Measurements from ENCODE around the gene PSPC1.
"Not testable (repeated sequence)": the region's sequence is repeated elsewhere in the genome, so short reads cannot be mapped to it uniquely, and the experiment has no call there.

The PSPC1 gene

GRCh38 chr13:19782727-19783682, at the start of gene PSPC1:
Gene PSPC1, minus strand, starts transcription at chr13:19782945. Its CDS starts 188 bp downstream, at chr13:19782757.
- not testable (repeated sequence) for H3K36me3 ChIP-seq (ENCODE audit: control insufficient read depth, low read depth, low read length); H3K9me3 ChIP-seq (ENCODE audit: control insufficient read depth, low read depth, low read length); H3K4me1 ChIP-seq (ENCODE audit: control insufficient read depth, low read depth, low read length); H3K27me3 ChIP-seq (ENCODE audit: control insufficient read depth, insufficient read depth, low read length)
- H3K4me3 ChIP-seq (ENCODE audit: low read length): peak within 1 kb of the TSS; percentile 99
- H3K27ac ChIP-seq (ENCODE audit: low read length): peak within 1 kb of the TSS; percentile 83
- H3K9ac ChIP-seq (ENCODE audit: low read length): peak within 1 kb of the TSS; percentile 99

GRCh38 chr13:19822673-19823072, 39.9 kb upstream of the PSPC1 start:
- Histone ChIP-seq H3K27ac (ENCODE audit: low read length) (no peak overlapping the region), H3K4me1 (ENCODE audit: control insufficient read depth, low read depth, low read length) (no peaks in the 10 kb centered on the region), H3K27me3 (ENCODE audit: control insufficient read depth, insufficient read depth, low read length) (no peaks in the 10 kb centered on the region), H3K9me3 (ENCODE audit: control insufficient read depth, low read depth, low read length) (no peaks in the 10 kb centered on the region), H3K9ac (ENCODE audit: low read length) (no peak overlapping the region), H3K4me3 (ENCODE audit: low read length) (no peak overlapping the region), H3K36me3 (ENCODE audit: control insufficient read depth, low read depth, low read length) (peaks cover 26% of the 10 kb centered on the region)

DNA sequence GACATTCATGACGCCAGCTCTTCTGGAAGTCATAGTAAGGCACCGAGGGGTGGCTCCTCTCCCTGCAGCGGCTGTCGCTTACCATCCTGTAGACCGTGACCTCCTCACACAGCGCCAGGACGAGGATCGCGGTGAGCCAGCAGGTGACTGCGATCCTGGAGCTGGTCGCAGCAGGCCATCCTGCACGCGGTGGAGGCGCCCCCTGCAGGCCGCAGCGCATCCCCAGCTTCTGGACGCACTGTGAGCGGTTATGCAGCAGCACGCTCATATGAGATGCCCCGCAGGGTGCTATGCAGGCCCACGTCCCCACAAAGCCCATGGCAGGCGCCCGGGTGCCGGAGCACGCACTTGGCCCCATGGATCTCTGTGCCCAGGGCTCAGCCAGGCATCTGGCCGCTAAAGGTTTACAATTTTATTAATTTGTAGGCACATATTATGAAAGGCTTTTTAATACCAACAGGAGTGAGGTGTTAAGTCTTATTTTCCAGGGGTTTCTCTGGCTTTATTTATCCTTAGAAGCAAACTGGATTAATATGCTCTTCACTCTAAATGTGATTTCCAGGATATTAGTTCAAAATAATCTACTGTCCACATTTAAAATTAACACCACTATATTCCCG, 35.6 kb upstream of the PSPC1 start:
- H3K36me3 ChIP-seq (ENCODE audit: control insufficient read depth, low read depth, low read length): peaks cover 10% of the 10 kb centered on the region
- no peaks in the 10 kb centered on the region for H3K27me3 ChIP-seq (ENCODE audit: control insufficient read depth, insufficient read depth, low read length)
- H3K27ac ChIP-seq (ENCODE audit: low read length): no peak overlapping the region
- H3K4me1 ChIP-seq (ENCODE audit: control insufficient read depth, low read depth, low read length): no peaks in the 10 kb centered on the region
- H3K9ac ChIP-seq (ENCODE audit: low read length): no peak overlapping the region
- no peak overlapping the region for H3K4me3 ChIP-seq (ENCODE audit: low read length)
- no peaks in the 10 kb centered on the region for H3K9me3 ChIP-seq (ENCODE audit: control insufficient read depth, low read depth, low read length)

DNA sequence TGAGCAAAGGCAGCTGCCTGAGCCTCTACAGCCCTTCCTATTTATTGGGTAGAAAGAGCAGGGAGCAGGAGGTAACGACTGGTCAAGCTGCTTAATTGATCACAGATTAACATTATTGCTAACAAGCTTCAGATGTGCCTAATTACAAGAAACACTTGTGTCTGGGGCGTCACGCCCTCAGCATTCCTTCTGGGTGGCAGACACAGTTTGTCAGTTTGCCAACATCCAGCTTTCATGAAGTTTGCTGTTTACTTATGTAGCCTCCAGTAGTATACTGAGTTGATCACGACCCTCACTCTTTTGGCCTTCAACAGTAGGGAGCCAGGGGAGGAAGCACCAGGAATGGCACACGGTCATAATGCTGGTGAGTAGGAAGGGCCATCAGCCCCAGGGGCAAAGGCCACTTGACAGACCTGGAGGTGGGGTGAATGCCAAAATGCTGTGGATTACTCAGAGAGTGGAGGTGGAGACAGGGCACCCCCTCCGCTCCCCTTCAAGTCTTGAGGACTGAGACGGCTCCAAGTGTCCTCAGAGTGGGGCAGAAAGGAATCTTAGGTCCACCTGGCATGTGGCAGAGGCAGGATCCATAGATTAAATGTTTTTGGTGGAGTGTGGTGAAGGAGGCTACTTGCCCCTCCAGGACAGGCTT, 34.9 kb upstream of the PSPC1 start:
- H3K27ac ChIP-seq (ENCODE audit: low read length): no peak overlapping the region
- peaks cover 8% of the 10 kb centered on the region for H3K36me3 ChIP-seq (ENCODE audit: control insufficient read depth, low read depth, low read length)
- H3K9me3 ChIP-seq (ENCODE audit: control insufficient read depth, low read depth, low read length): no peaks in the 10 kb centered on the region
- no peaks in the 10 kb centered on the region for H3K27me3 ChIP-seq (ENCODE audit: control insufficient read depth, insufficient read depth, low read length)
- no peak overlapping the region for H3K4me3 ChIP-seq (ENCODE audit: low read length)
- H3K9ac ChIP-seq (ENCODE audit: low read length): no peak overlapping the region
- no peaks in the 10 kb centered on the region for H3K4me1 ChIP-seq (ENCODE audit: control insufficient read depth, low read depth, low read length)

GRCh38 chr13:19817106-19817505, 34.4 kb upstream of the PSPC1 start:
- Histone ChIP-seq H3K9me3 (ENCODE audit: control insufficient read depth, low read depth, low read length) (no peaks in the 10 kb centered on the region), H3K4me3 (ENCODE audit: low read length) (no peak overlapping the region), H3K27ac (ENCODE audit: low read length) (no peak overlapping the region), H3K4me1 (ENCODE audit: control insufficient read depth, low read depth, low read length) (no peaks in the 10 kb centered on the region), H3K36me3 (ENCODE audit: control insufficient read depth, low read depth, low read length) (peaks cover 5% of the 10 kb centered on the region), H3K9ac (ENCODE audit: low read length) (no peak overlapping the region), H3K27me3 (ENCODE audit: control insufficient read depth, insufficient read depth, low read length) (no peaks in the 10 kb centered on the region)

GRCh38 chr13:19815842-19816241, 33.1 kb upstream of the PSPC1 start:
- not testable (repeated sequence) for H3K36me3 ChIP-seq (ENCODE audit: control insufficient read depth, low read depth, low read length); H3K27ac ChIP-seq (ENCODE audit: low read length); H3K4me1 ChIP-seq (ENCODE audit: control insufficient read depth, low read depth, low read length); H3K4me3 ChIP-seq (ENCODE audit: low read length); H3K27me3 ChIP-seq (ENCODE audit: control insufficient read depth, insufficient read depth, low read length); H3K9ac ChIP-seq (ENCODE audit: low read length); H3K9me3 ChIP-seq (ENCODE audit: control insufficient read depth, low read depth, low read length)

GRCh38 chr13:19810996-19811881, 28.5 kb upstream of the PSPC1 start:
- Histone ChIP-seq H3K27ac (ENCODE audit: low read length) (no peak overlapping the region), H3K4me1 (ENCODE audit: control insufficient read depth, low read depth, low read length) (no peaks in the 10 kb centered on the region), H3K27me3 (ENCODE audit: control insufficient read depth, insufficient read depth, low read length) (no peaks in the 10 kb centered on the region), H3K36me3 (ENCODE audit: control insufficient read depth, low read depth, low read length) (no peaks in the 10 kb centered on the region), H3K4me3 (ENCODE audit: low read length) (no peak overlapping the region), H3K9ac (ENCODE audit: low read length) (no peak overlapping the region), H3K9me3 (ENCODE audit: control insufficient read depth, low read depth, low read length) (no peaks in the 10 kb centered on the region)

- no peaks in the 10 kb centered on the region for H3K9me3 ChIP-seq (ENCODE audit: control insufficient read depth, low read depth, low read length)
These were observed 27.4 kb upstream of the PSPC1 start for GRCh38 chr13:19810151-19810550.

GRCh38 chr13:19805765-19806164, 23.0 kb upstream of the PSPC1 start:
- Histone ChIP-seq H3K4me1 (ENCODE audit: control insufficient read depth, low read depth, low read length) (no peaks in the 10 kb centered on the region), H3K9me3 (ENCODE audit: control insufficient read depth, low read depth, low read length) (no peaks in the 10 kb centered on the region), H3K27ac (ENCODE audit: low read length) (no peak overlapping the region), H3K9ac (ENCODE audit: low read length) (no peak overlapping the region), H3K27me3 (ENCODE audit: control insufficient read depth, insufficient read depth, low read length) (no peaks in the 10 kb centered on the region), H3K4me3 (ENCODE audit: low read length) (no peak overlapping the region), H3K36me3 (ENCODE audit: control insufficient read depth, low read depth, low read length) (no peaks in the 10 kb centered on the region)

More at GRCh38 chr13:19810151-19810550, 27.4 kb upstream of the PSPC1 start:
- H3K36me3 ChIP-seq (ENCODE audit: control insufficient read depth, low read depth, low read length): no peaks in the 10 kb centered on the region
- H3K27me3 ChIP-seq (ENCODE audit: control insufficient read depth, insufficient read depth, low read length): no peaks in the 10 kb centered on the region
- H3K27ac ChIP-seq (ENCODE audit: low read length): no peak overlapping the region
- H3K4me3 ChIP-seq (ENCODE audit: low read length): no peak overlapping the region
- H3K4me1 ChIP-seq (ENCODE audit: control insufficient read depth, low read depth, low read length): no peaks in the 10 kb centered on the region
- no peak overlapping the region for H3K9ac ChIP-seq (ENCODE audit: low read length)

DNA sequence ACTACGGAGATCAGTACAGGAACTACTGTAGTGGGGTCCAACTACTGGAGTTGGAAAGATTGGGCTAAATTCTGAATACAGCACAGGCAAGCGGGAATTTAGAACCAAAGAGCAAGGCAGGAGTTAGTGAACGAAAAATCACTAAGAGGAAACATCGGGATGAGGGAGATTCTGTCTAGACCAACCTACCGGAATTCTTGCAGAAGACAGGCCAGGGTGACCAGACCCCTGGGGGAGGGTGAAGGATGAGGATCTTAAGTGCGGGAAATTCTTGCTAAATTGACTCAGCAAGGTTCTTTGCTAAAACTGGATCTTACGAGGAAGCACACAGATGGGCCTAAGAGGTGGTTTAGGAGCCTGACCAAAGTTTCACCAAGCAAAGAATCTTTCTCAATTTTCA, 13.2 kb upstream of the PSPC1 start:
- H3K27ac ChIP-seq (ENCODE audit: low read length): no peak overlapping the region
- no peaks in the 10 kb centered on the region for H3K9me3 ChIP-seq (ENCODE audit: control insufficient read depth, low read depth, low read length)
- H3K36me3 ChIP-seq (ENCODE audit: control insufficient read depth, low read depth, low read length): no peaks in the 10 kb centered on the region
- peaks cover 6% of the 10 kb centered on the region for H3K4me1 ChIP-seq (ENCODE audit: control insufficient read depth, low read depth, low read length)
- no peaks in the 10 kb centered on the region for H3K27me3 ChIP-seq (ENCODE audit: control insufficient read depth, insufficient read depth, low read length)
- no peak overlapping the region for H3K9ac ChIP-seq (ENCODE audit: low read length)
- no peak overlapping the region for H3K4me3 ChIP-seq (ENCODE audit: low read length)

- H3K27ac ChIP-seq (ENCODE audit: low read length): no peak overlapping the region
- no peak overlapping the region for H3K9ac ChIP-seq (ENCODE audit: low read length)
- H3K27me3 ChIP-seq (ENCODE audit: control insufficient read depth, insufficient read depth, low read length): no peaks in the 10 kb centered on the region
- H3K4me3 ChIP-seq (ENCODE audit: low read length): no peak overlapping the region
- no peaks in the 10 kb centered on the region for H3K36me3 ChIP-seq (ENCODE audit: control insufficient read depth, low read depth, low read length)
- H3K4me1 ChIP-seq (ENCODE audit: control insufficient read depth, low read depth, low read length): peaks cover 6% of the 10 kb centered on the region
- H3K9me3 ChIP-seq (ENCODE audit: control insufficient read depth, low read depth, low read length): no peaks in the 10 kb centered on the region
These were observed 11.9 kb upstream of the PSPC1 start for GRCh38 chr13:19794631-19795030.
